Gastroesophageal sphincter (tissue), 3 donors: ENCODE measurements around the gene RNLS.

Source experiments
- EP300 ChIP-seq: sonication (generic); formaldehyde crosslinking; IDR thresholded peaks from one replicate; pipeline ENCODE4 v1.6.1; 2017; ENCODE audit warnings: antibody characterized with exemption, mild to moderate bottlenecking
- POLR2A ChIP-seq, 2 donors: fragments of 450-650 bp; IDR thresholded peaks; one replicate each; pipeline ENCODE4 v1.6.1; 2017; ENCODE audit warnings: antibody characterized with exemption in 2 of 2, mild to moderate bottlenecking in 2 of 2, moderate library complexity in 1 of 2
- POLR2AphosphoS5 ChIP-seq: sonication (generic); formaldehyde crosslinking; IDR thresholded peaks from one replicate; pipeline ENCODE4 v1.6.1; 2017; ENCODE audit warnings: antibody characterized with exemption
- TF ChIP-seq, protein P1 (sequence below), 4 experiments: fragments of 200-600 bp in 2 of 4; fragments of 450-650 bp in 2 of 4; sonication (generic) in 1 of 4; IDR thresholded peaks; one replicate each; pipeline ENCODE4 v1.5.1; 2017 to 2019; ENCODE audit warnings: antibody characterized with exemption in 4 of 4, mild to moderate bottlenecking in 2 of 4, moderate library complexity in 2 of 4

DNA sequence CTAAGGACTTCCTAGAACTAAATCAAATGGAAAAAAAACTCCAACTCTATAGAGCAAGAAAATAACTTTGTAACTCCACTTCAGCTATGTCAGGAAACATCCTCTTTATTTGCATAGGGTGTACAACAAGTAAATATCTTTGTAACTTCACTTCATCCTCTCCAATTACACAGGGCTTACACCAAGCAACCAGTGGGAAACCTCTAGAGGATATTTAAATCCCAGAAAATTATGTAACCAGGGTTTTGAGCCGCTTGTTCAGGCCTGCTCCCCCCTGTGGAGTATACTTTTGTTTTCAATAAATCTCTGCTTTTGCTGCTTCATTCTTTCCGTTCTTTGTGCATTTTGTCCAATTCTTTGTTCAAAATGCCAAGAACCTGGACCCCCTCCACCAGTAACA, 25.7 kb upstream of the RNLS start:
- TF ChIP-seq, protein P1, sequence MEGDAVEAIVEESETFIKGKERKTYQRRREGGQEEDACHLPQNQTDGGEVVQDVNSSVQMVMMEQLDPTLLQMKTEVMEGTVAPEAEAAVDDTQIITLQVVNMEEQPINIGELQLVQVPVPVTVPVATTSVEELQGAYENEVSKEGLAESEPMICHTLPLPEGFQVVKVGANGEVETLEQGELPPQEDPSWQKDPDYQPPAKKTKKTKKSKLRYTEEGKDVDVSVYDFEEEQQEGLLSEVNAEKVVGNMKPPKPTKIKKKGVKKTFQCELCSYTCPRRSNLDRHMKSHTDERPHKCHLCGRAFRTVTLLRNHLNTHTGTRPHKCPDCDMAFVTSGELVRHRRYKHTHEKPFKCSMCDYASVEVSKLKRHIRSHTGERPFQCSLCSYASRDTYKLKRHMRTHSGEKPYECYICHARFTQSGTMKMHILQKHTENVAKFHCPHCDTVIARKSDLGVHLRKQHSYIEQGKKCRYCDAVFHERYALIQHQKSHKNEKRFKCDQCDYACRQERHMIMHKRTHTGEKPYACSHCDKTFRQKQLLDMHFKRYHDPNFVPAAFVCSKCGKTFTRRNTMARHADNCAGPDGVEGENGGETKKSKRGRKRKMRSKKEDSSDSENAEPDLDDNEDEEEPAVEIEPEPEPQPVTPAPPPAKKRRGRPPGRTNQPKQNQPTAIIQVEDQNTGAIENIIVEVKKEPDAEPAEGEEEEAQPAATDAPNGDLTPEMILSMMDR (IDR thresholded peaks at IDR 0.05), result no peak
- TF ChIP-seq POLR2AphosphoS5, result no peak
- TF ChIP-seq EP300, result no peak
- TF ChIP-seq POLR2A (IDR thresholded peaks at IDR 0.05), result no peak
